OCI-LY3 (cell line): ENCODE data around the gene BRSK2.

ENCODE experiments used
- H2AFZ ChIP-seq: fragments of 200-600, 300-600 bp; shearing (Covaris generic); 2 replicates; pipeline ENCODE4 v1.6.0; 2014; ENCODE audit warnings: antibody characterized with exemption, low read depth, low read length
- H3K27ac ChIP-seq: fragments of 200-600, 300-600 bp; sonication (generic); 2 replicates; pipeline ENCODE4 v1.5.1; 2014; ENCODE audit warnings: mild to moderate bottlenecking, low read length, moderate library complexity, mixed read lengths
- H3K27me3 ChIP-seq: fragments of 200-600, 300-600 bp; sonication (generic); 2 replicates; pipeline ENCODE4 v1.6.1; 2014; ENCODE audit warnings: low read depth, low read length, mixed read lengths
- H3K36me3 ChIP-seq: fragments of 200-600, 300-600 bp; sonication (generic); replicated peaks from 2 replicates; pipeline ENCODE3; 2014; ENCODE audit warnings: low read depth, low read length, mixed read lengths
- H3K4me1 ChIP-seq: fragments of 300-600, 200-600 bp; sonication (generic); 2 replicates; pipeline ENCODE4 v1.6.1; 2014; ENCODE audit warnings: low read length, mixed read lengths
- H3K4me2 ChIP-seq: fragments of 200-600, 300-600 bp; sonication (generic); 2 replicates; pipeline ENCODE4 v1.6.1; 2014; ENCODE audit warnings: low read length, mixed read lengths
- H3K4me3 ChIP-seq: fragments of 300-600, 200-600 bp; sonication (generic); 2 replicates; pipeline ENCODE4 v1.5.1; 2014; ENCODE audit warnings: antibody characterized with exemption, mild to moderate bottlenecking, low read length, moderate library complexity
- H3K79me2 ChIP-seq: fragments of 300-600, 200-600 bp; shearing (Covaris generic); 2 replicates; pipeline ENCODE4 v1.6.1; 2014; ENCODE audit warnings: mild to moderate bottlenecking, low read length, mixed read lengths
- H3K9ac ChIP-seq: fragments of 300-600, 200-600 bp; shearing (Covaris generic); 2 replicates; pipeline ENCODE4 v1.6.0; 2014; ENCODE audit warnings: mild to moderate bottlenecking, low read length, moderate library complexity
- H3K9me3 ChIP-seq: fragments of 200-600, 300-600 bp; shearing (Covaris generic); 2 replicates; pipeline ENCODE4 v1.6.1; 2014; ENCODE audit warnings: low read length, mixed read lengths; ENCODE audit not compliant: insufficient read depth
- H4K20me1 ChIP-seq: fragments of 200-600, 300-600 bp; sonication (generic); 2 replicates; pipeline ENCODE4 v1.6.1; 2016; ENCODE audit warnings: low read length, mixed read lengths; ENCODE audit not compliant: insufficient read depth
- CTCF ChIP-seq: fragments of 200-600, 300-600 bp; sonication (generic); IDR thresholded peaks from 2 replicates; pipeline ENCODE4 v1.5.1; 2014; ENCODE audit warnings: antibody characterized with exemption, low read length, low read depth
- EZH2phosphoT487 ChIP-seq: fragments of 200-600 bp; shearing (Covaris generic); IDR thresholded peaks from 2 replicates; pipeline ENCODE4 v1.6.1; 2018; ENCODE audit warnings: antibody characterized with exemption, mixed run types, low read depth

The BRSK2 gene

GRCh38 chr11:1425006-1425405, 35.3 kb downstream of the BRSK2 start:
- Histone ChIP-seq H3K36me3 (no peaks in the 10 kb centered on the region), H3K9me3 (no peaks in the 10 kb centered on the region), H3K4me3 (no peak overlapping the region), H3K4me1 (no peaks in the 10 kb centered on the region), H3K27me3 (no peaks in the 10 kb centered on the region), H4K20me1 (no peaks in the 10 kb centered on the region), H3K27ac (no peak overlapping the region), H3K4me2 (no peak overlapping the region), H2AFZ (no peak overlapping the region), H3K9ac (no peak overlapping the region), H3K79me2 (no peaks in the 10 kb centered on the region)
- TF ChIP-seq CTCF = no peak
- no peak for TF ChIP-seq EZH2phosphoT487

GRCh38 chr11:1425439-1425838, 35.7 kb downstream of the BRSK2 start:
- H3K79me2 ChIP-seq = no peaks in the 10 kb centered on the region
- no peaks in the 10 kb centered on the region for H3K4me1 ChIP-seq
- no peak overlapping the region for H3K4me2 ChIP-seq
- H3K27me3 ChIP-seq = no peaks in the 10 kb centered on the region
- H4K20me1 ChIP-seq = no peaks in the 10 kb centered on the region
- TF ChIP-seq CTCF = no peak
- TF ChIP-seq EZH2phosphoT487 = no peak
- no peaks in the 10 kb centered on the region for H3K9me3 ChIP-seq
- H3K4me3 ChIP-seq = no peak overlapping the region
- H3K27ac ChIP-seq = no peak overlapping the region
- H3K36me3 ChIP-seq = no peaks in the 10 kb centered on the region
- no peak overlapping the region for H2AFZ ChIP-seq
- H3K9ac ChIP-seq = no peak overlapping the region

- Histone ChIP-seq H3K27me3 (no peaks in the 10 kb centered on the region), H3K27ac (no peak overlapping the region), H3K4me1 (no peaks in the 10 kb centered on the region), H3K9me3 (no peaks in the 10 kb centered on the region), H2AFZ (no peak overlapping the region), H3K36me3 (no peaks in the 10 kb centered on the region), H3K4me3 (no peak overlapping the region), H3K9ac (no peak overlapping the region), H3K4me2 (no peak overlapping the region), H3K79me2 (no peaks in the 10 kb centered on the region), H4K20me1 (no peaks in the 10 kb centered on the region)
- no peak for TF ChIP-seq CTCF
- no peak for TF ChIP-seq EZH2phosphoT487
Observed at GRCh38 chr11:1428762-1429316, 39.1 kb downstream of the BRSK2 start.

GRCh38 chr11:1433568-1433967, 43.8 kb downstream of the BRSK2 start:
- Histone ChIP-seq H3K9me3 (no peaks in the 10 kb centered on the region), H3K27ac (no peak overlapping the region), H3K27me3 (no peaks in the 10 kb centered on the region), H4K20me1 (no peaks in the 10 kb centered on the region), H3K4me2 (no peak overlapping the region), H3K36me3 (no peaks in the 10 kb centered on the region), H3K4me3 (no peak overlapping the region), H2AFZ (no peak overlapping the region), H3K4me1 (no peaks in the 10 kb centered on the region), H3K9ac (no peak overlapping the region), H3K79me2 (no peaks in the 10 kb centered on the region)
- no peak for TF ChIP-seq CTCF
- no peak for TF ChIP-seq EZH2phosphoT487
